HEK293 (cell line): Measurements from ENCODE around the gene GPR84.
A peak's percentile ranks its signal among the peaks of the same experiment; 100 is the strongest.

Experiments
- BCL6B ChIP-seq: fragments of 450-650 bp; formaldehyde crosslinking; IDR thresholded peaks from 2 replicates; pipeline ENCODE4 v1.5.1; 2017; ENCODE audit warnings: missing biosample characterization, missing genetic modification characterization
- HIC1 ChIP-seq: fragments of 450-650 bp; formaldehyde crosslinking; IDR thresholded peaks from 2 replicates; pipeline ENCODE4 v1.5.1; 2016; ENCODE audit warnings: missing biosample characterization, missing genetic modification characterization
- HOXA7 ChIP-seq: sonication (generic); formaldehyde crosslinking; IDR thresholded peaks from 2 replicates; pipeline ENCODE4 v1.8.1; 2022; ENCODE audit warnings: missing genetic modification reagents, borderline replicate concordance
- PRDM2 ChIP-seq: fragments of 450-650 bp; formaldehyde crosslinking; IDR thresholded peaks from 2 replicates; pipeline ENCODE4 v1.5.1; 2016; ENCODE audit warnings: missing biosample characterization, missing genetic modification characterization, borderline replicate concordance
- REST ChIP-seq: fragments of 450-650 bp; formaldehyde crosslinking; IDR thresholded peaks from 2 replicates; pipeline ENCODE4 v1.5.1; 2016; ENCODE audit warnings: missing biosample characterization, missing genetic modification characterization
- TCF7L2 ChIP-seq: IDR thresholded peaks from 2 replicates; pipeline ENCODE4 v1.6.1; 2011; ENCODE audit warnings: low read depth, mild to moderate bottlenecking, inconsistent platforms, low read length, moderate library complexity, borderline replicate concordance
- TSHZ1 ChIP-seq: fragments of 450-650 bp; formaldehyde crosslinking; IDR thresholded peaks from 2 replicates; pipeline ENCODE4 v1.5.1; 2016; ENCODE audit warnings: missing biosample characterization, missing genetic modification characterization, borderline replicate concordance
- ZBTB17 ChIP-seq: fragments of 450-650 bp; formaldehyde crosslinking; IDR thresholded peaks from 2 replicates; pipeline ENCODE4 v1.5.1; 2016; ENCODE audit warnings: missing biosample characterization, missing genetic modification characterization
- ZBTB44 ChIP-seq: fragments of 450-650 bp; IDR thresholded peaks from 2 replicates; pipeline ENCODE4 v1.5.1; 2018; ENCODE audit warnings: missing biosample characterization, mild to moderate bottlenecking, missing genetic modification characterization
- ZBTB8A ChIP-seq: fragments of 450-650 bp; formaldehyde crosslinking; IDR thresholded peaks from 2 replicates; pipeline ENCODE4 v1.5.1; 2016; ENCODE audit warnings: missing biosample characterization, missing genetic modification characterization
- ZFHX2 ChIP-seq: fragments of 450-650 bp; formaldehyde crosslinking; conservative IDR thresholded peaks from 2 replicates; pipeline ENCODE4 v1.5.1; 2016; ENCODE audit warnings: missing biosample characterization, missing genetic modification characterization
- ZNF140 ChIP-seq: fragments of 450-650 bp; formaldehyde crosslinking; IDR thresholded peaks from 2 replicates; pipeline ENCODE4 v1.5.1; 2016; ENCODE audit warnings: missing biosample characterization, missing genetic modification characterization
- ZNF202 ChIP-seq: fragments of 450-650 bp; formaldehyde crosslinking; IDR thresholded peaks from 2 replicates; pipeline ENCODE4 v1.5.1; 2016; ENCODE audit warnings: missing biosample characterization, missing genetic modification characterization, borderline replicate concordance
- ZNF26 ChIP-seq: fragments of 450-650 bp; formaldehyde crosslinking; IDR thresholded peaks from 2 replicates; pipeline ENCODE4 v1.5.1; 2016; ENCODE audit warnings: missing biosample characterization, missing genetic modification characterization
- ZNF510 ChIP-seq: fragments of 450-650 bp; formaldehyde crosslinking; IDR thresholded peaks from 2 replicates; pipeline ENCODE4 v1.5.1; 2018; ENCODE audit warnings: mild to moderate bottlenecking, missing genetic modification characterization, missing biosample characterization; ENCODE audit not compliant: insufficient replicate concordance
- ZNF560 ChIP-seq: fragments of 450-650 bp; formaldehyde crosslinking; IDR thresholded peaks from 2 replicates; pipeline ENCODE4 v1.5.1; 2017; ENCODE audit warnings: missing biosample characterization, missing genetic modification characterization, borderline replicate concordance
- ZNF600 ChIP-seq: fragments of 450-650 bp; formaldehyde crosslinking; IDR thresholded peaks from 2 replicates; pipeline ENCODE4 v1.5.1; 2016; ENCODE audit warnings: missing biosample characterization, missing genetic modification characterization
- ZNF768 ChIP-seq: fragments of 450-650 bp; formaldehyde crosslinking; IDR thresholded peaks from 2 replicates; pipeline ENCODE4 v1.5.1; 2018; ENCODE audit warnings: missing biosample characterization, mild to moderate bottlenecking, missing genetic modification characterization

The GPR84 gene

GRCh38 chr12:54370171-54370730, 6.0 kb upstream of the GPR84 start (continued):
- TF ChIP-seq PRDM2 (tag by site-specific recombination): no peak
- peak; percentile 40; the same call in 1 of the 2 replicates for TF ChIP-seq ZBTB44 (tag by site-specific recombination)
- no peak for TF ChIP-seq ZNF140 (tag by site-specific recombination)
- peak; percentile 71 for TF ChIP-seq ZBTB17
- TF ChIP-seq ZNF202 (tag by site-specific recombination): no peak
- TF ChIP-seq HIC1 (tag by site-specific recombination): peak; percentile 72
- TF ChIP-seq TCF7L2: no peak
- TF ChIP-seq ZNF768 (tag by site-specific recombination): no peak
- TF ChIP-seq ZNF510: no peak
- TF ChIP-seq ZNF600 (tag by site-specific recombination): peak; percentile 47; the same call in 1 of the 2 replicates
- TF ChIP-seq HOXA7: no peak
- no peak for TF ChIP-seq ZNF26 (tag by site-specific recombination)
- peak; percentile 50 for TF ChIP-seq REST
- no peak for TF ChIP-seq ZNF560 (tag by site-specific recombination)
- no peak for TF ChIP-seq BCL6B (tag by site-specific recombination)
- peak; percentile 97 for TF ChIP-seq ZBTB8A (tag by site-specific recombination)
- TF ChIP-seq TSHZ1 (tag by site-specific recombination): no peak
- TF ChIP-seq ZFHX2 (tag by site-specific recombination): peak; percentile 82
